Medulla oblongata (tissue), 1 donor: ENCODE measurements around the gene LPP.

ENCODE experiments used
- DNase-seq: peaks from one replicate; pipeline ENCODE4 v3.0.0-alpha.2; 2015; ENCODE audit errors: extremely low spot score

The LPP gene

DNA sequence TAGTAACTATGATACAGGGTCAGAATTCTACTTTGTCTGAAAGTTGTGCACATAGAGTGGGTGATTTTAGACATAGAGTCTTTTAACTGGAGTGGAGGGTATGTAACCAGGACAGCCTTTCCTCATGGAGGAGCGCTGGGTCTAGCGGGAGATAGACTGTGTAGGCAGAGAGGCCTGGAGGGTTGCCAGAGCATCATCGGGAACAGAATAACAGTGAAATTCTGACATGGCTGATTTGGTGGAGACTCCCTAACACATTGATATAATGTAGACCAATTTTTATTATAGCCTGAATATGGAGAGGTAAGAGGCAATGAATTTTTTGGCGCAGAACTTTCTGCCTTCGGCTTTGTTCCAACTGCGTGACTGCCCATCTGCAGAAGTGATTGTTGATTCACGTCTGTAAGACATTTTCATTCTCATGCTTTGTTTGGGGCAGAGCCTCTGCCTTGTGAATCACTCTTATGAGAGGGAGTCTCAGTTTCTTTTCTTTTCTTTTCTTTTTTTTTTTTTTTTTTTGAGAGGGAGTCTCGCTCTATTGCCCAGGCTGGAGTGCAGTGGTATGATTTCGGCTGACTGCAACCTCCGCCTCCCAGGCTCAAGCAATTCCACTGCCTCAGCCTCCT is 16.0 kb downstream of the LPP start:
- DNase-seq = no peak

DNA sequence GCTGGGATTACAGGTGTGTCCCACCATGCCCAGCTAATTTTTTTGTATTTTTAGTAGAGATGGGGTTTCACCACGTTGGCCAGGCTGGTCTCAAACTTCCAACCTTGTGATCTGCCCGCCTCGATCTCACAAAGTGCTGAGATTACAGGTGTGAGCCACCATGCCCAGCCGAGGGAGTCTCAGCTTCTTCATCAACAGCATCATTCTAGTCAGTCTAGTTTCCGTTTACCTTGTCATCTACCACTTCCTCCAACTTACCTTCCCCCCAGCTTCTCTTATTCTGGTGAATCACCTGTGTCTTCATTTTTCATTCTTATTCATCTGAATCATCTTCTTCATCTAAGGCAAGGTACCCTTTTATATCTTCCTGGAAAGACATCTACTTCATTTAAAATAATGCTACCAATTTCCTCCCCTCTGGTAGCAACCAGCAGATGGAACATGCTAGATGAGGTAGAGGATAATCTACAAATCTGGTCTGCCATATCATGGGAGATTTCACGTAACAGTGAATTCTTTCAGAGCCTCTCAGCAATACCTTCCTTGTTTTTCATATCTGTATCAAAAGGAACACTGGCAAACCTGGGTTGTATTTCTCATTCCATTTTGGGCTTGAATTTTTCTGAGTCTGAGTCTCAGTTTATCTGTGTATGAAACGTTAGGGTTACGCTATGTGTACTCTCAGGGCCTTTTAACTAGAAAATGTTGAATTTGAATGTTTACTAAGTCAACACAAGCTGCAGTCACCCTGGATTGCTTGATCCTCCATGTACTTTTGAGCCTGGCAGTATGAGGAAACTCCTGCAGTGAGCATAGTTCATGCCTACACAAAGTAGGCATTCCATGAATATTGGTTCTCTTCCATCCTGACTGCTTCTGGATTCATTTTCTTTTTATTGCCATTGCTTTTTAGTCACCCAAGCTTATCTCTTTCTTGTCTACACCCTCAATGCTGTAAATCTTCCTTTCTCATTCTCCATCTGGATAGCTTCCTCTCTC is 16.8 kb downstream of the LPP start:
- DNase-seq = no peak

DNA sequence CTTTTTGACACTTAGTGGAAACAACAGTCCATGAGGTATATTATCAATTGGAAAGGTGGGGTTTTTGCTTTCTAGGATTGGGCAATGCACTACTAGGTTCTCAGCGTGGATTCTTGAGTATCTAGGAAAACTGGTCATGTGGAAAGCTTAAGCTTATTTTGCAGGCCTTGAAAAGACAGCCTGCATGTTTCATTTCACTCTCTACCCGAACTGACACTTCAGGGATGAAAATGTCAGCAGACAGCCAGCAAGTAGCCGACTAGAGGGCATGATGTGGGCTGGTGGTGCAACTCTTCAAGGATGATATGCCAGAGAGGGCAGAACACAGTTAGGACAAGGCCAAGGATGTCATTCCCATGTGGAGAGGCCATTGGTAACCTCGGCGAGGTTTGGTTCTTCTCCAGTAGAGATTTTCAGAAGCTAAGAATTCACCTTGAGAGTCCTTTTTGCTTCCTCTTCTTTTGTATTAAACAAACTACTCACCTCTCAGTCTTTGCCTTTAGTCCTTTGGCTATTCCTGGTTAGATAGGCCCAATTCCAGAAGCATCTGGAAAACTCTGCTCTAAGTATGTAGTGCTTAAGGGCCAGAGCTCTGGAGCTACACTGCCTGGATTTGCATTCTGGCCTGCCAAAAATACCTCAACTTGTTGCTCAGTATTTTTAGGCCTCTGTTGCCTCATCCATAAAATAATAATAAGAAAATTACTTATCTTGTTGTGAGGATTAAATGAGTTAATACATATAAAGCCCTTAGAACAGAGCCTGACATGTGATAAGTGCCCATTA is 17.9 kb downstream of the LPP start:
- no peak for DNase-seq

DNA sequence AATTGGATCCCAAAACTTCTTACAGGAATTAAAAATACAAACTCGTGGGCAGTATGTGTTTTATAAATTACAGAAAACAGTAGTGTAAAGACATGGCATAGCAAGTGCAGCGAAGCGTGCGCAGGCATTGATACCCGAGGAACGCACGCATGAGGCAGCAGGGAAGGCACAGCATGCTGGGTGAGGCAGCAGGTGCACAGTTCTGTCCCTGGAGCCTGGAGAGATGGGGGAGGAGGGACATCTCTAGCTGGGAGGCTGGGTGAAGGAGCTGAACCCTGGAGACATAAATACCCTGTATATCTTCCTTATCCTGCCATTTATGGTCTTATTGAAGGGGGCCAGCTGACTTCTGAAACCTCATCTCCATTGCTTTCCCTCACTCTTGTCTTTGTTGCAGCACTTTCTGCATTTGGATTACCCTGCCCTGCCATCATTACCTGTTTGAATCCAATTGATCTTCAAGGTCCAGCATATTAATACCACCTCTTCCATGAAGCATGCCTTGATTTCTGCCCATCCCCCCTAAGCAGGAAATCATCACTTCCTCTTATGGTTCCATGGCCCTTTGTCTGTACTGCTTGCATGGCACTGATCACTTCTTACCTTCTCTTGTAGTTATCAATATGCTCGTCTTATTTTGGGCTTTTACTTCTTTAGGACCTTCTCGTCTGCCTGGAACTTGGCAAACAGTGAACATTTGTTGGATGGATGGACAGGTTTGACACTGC is 20.5 kb downstream of the LPP start:
- no peak for DNase-seq

DNA sequence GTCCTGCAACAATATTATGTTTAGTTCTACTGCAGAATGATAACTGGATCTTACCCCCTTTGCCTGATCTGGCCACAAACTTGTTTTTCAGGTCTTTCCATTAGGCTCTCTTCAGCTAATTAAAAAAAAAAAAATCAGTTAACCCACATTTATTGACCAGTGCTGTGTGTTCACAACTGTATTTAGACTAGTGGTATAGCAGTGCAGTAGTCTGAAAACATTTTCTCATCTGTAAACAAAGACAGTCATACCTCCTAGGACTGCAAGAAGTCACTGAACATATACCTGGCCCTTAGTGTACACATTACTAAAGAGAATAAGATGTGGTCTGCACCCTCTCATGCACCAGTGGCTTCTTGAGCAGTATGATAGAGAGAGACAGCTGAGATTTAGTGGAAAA is 22.5 kb downstream of the LPP start:
- no peak for DNase-seq

DNA sequence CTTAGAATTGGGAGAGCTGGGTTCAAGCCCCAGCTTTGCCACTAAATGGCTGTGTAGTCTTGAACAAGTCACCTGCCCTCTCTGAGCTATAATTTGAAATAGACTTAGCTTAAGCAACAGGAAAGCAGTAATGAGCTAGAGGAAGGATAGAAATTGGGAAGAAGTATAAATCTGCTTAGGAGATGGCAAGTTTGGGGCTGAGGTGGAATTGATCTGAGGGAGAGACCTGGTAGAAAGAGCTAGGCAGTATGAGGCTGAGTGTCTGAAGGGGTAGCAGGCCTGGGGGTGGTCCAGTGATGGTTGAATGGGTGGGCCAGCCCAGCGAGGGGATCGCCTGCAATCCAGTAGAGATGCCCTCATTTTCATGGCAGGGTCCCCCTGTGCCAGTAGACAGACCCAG is 22.9 kb downstream of the LPP start:
- no peak for DNase-seq

DNA sequence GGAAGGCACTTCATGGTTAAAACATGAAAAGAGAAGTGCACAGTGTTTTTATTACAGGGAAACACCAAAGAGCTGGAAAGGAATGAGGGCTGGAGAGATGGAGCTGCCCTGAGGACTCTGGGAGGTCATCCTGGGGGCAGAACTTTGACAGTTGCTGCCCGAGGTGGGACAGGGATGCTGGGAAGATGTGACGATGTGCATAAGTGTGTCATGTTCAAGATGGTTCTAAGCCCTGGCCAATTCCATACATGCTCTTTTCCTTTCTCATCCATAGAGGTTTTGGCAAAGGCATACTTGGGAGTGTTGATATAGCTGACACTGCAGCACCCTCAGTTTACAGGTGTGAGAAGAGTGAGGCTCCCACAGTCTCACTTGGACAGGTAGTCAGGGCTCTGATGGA is 23.8 kb downstream of the LPP start:
- no peak for DNase-seq

DNA sequence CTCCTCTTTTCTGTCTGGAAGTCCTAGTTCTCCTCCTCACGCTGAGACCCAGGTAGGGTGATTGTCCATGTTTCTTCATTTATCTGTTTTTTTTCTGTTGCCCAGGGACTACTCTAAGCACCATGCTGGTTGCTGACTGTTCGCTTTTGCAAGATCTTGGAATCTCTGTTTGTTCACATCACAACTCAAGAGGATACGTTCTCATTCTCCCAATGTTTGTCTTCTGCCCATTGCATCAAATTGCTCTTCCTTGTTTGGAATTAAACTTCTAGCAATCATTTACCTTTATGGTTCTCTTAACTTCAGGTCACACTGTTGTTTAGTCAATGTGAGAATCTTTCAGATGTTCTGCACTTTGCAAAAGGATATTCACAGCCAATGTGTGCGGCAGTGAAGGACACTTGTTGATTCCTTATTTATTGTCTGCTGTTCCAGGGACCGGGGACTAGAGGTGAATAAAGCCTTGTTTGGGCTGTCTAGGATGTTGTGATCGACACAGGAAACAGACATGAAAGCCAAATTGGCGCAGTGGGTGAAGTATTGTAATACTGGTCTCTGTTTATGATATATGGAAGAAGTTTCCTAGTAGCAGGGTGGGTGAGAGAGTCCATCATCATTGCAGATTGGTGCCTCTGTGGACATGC is 24.5 kb downstream of the LPP start:
- DNase-seq = no peak

DNA sequence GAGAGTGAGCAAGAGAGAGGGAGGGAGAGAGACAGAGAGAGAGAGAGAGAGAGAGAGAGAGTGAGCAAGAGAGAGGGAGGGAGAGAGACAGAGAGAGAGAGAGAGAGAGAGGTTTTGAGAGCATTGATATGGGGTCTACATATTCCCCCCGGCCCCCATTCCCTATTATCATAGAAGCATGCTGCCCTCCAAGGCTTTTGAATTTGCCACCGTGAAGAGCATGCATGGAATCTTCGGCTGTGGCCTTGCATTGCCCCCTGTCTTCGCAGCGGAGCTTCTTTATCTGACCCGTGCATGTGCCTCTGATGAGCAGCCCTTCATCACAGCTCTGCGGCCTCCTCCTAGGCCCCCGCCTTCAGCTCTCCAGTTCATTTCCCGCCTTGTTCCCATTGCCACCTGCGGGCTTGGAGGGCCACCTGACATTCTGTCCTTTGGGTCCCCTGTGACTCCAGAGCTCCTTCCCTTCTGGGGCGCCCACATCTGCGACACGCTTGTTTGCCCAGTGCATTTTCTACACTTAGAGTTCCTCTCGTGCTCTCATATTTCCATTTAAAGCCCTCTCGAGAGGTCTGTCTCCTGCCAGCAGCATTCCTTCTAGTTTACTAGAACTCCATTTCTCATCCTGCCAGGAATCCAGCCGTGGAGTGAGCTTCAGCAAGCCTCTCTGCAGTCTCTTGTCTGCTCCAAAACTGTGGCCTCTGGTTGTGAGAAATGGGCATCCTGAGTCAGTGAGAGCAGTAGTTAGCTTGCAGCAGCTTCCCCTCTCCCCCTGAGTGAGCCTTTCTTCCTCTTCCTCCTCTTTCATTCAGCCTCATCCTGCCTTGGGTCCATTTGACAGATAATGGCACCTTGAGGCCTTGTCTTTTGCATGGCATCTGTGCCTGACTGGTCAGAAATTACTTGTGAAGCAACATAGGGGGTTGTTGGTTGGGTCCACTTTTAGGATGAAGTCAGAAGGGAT is 25.3 kb downstream of the LPP start:
- no peak for DNase-seq

DNA sequence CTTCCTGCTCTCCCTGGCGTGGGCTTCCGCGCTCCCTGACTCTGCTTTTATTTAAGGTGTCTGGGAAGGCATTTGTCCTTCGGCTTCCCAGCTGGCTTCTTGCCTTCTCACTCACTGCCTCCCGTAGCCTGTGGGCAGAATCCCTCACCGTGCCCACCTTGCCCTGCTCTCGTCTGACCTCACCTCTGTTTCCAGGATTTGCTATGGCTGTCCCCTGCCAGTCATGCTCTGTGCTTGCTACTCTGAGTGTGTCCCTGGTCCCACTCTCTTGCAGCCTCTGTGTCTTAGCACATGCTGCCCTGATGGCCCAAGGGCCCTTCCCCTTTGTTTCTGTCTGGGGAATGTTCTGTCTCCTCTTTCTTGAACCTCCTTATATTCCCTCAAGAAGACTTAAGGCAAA is 26.2 kb downstream of the LPP start:
- no peak for DNase-seq

DNA sequence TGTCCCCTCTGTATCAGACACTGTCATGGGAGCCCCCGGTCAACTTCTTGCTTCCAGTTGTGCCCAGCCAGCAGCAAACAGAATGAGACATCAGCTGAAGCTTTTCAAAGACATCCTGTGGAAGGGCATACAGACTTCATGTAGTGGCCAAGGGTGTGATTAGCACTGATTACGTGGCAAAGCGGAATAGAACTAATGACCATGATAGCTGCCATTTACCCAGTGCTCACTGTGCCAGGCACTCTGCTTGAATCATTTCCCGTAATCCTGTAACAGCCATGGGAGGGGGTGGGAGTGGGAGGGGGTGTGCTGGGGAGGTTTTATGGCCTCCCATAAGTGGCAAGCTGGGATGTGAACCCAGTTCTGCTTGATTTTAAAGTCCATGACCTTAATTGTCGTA is 29.5 kb downstream of the LPP start:
- no peak for DNase-seq

DNA sequence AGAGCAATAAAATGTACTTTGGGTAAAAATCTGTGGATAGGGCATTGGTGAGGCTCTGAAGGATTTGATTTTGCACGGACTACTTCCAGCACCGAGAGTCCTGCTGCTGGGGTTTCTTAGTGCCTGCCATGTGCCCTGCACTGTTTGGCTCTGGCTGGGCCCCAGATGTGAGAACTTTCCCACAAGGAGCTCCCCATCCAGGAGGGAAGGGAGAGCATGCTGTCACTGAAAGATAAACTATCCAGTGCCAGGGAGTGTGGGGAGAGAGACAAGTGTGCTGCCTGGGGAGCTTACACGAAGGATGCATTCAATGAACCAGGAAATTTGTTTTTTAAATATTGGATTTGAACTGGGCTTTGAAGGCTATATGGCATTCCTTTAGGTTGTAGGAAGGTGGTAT is 30.2 kb downstream of the LPP start:
- DNase-seq = no peak

DNA sequence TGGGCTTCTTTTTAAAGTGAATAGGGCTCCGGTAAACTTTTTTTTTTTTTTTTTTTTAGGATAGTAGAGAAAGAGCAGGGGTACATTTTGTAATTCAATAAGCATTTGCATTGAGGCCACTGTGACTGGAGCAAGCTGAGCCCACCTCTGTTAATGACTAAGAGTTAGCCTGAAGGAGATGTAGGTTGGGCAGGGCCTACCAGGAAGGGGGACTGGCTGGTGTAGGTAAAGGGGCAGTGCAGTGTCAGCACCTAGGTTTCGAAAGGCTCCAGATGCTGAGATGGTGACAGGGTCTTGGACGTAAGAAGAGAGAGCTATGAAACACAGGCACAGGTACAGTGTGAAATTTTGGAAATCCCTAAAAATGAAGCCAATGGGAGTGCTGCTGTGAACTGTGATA is 30.7 kb downstream of the LPP start:
- no peak for DNase-seq

DNA sequence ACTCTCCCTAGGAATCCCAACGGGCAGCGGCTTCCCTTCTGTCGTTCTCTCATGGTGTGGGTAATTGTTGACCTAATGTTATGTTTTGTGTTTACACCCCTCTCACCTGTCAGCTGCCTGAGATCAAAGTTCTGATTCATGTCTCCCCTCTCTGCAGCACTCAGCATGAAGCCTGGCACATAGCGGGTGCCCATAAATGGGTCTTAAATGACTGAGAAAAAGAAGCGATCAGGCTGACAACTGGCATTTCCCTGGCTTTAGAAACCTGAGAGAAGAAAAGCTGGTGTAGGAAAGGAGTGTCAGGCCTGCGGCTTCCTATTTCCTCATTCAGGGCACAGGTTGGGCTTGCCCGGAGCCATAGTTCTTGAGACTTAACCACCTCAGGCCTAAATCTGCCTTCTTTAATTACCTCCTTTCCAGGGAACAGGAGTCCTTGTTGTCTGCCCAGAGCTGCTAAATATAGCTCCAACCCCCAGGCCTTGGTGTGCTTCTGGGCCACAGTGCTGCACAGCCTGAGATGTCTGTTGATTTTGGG is 31.8 kb downstream of the LPP start:
- peak; percentile 31 for DNase-seq

DNA sequence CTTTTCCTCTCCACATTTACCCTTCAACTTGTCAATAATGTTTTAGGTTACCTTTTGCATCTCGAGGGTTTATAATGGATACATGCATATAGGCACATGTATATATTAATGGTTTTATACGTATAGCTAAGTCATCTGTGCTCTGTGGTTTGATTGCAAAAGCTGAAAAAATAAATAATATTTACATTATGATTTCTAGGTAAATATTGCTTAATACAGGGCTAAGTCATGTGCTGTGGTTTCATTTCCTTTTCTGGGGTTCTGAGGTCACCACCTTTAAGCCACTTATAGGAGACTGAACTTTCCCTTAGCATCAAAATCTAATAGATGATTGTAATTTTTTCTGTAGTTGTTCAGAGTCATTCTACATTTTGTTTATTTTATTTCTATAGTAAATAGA is 33.1 kb downstream of the LPP start:
- no peak for DNase-seq

DNA sequence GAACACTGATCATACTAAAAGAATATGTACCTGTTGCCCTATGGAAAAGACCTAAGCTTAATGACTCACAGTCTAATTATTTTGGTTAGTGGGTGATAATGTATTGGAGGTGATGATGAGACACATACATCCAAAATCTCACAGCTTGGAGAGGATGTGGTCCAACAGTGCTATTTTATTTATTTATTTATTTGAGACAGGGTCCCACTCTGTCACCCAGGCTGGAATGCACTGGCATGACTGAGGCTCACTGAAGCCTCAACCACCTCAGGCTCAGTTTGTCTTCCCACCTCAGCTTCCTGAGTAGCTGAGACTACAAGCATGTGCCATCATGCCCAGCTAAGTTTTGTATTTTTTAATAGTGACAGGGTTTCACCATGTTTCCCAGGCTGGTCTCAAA is 35.0 kb downstream of the LPP start:
- DNase-seq = no peak

DNA sequence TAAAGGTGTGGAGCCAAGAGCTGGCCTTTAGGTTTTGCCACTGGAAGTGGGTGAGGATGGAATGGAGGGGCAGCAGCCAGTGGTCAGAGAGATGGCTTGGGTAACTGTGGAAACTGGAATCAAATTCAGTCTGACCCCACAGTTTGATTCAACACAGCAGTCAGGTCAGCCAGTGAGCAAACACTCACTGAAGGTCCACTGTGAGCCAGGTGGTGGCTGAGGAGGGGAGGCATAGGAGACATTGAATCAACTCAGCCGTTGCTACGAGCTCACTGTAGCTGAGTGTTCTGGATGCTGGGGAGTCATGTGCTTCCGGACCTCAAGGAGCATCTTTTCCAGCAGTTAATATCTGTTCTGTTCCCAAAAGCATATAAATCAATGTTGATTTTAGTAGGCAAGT is 37.5 kb downstream of the LPP start:
- DNase-seq = no peak

DNA sequence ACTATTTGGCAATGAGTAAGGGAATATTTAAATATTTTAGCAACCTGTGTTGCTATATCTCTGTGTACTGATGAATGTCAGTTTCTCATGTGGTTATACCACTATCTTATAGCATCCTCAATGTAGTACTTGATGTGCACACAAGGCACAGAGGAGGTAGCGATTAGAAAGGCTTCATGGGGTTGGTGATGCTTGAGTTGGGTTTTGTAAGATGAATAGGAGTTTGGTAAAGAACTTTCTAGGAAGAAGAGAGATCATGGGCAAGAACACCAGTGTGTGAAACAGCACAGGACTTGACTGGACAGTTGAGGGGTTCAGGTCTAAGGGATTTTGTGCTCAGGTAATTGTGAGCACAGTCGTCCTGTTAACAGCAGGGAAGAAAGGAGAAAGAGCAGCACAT is 38.1 kb downstream of the LPP start:
- no peak for DNase-seq

DNA sequence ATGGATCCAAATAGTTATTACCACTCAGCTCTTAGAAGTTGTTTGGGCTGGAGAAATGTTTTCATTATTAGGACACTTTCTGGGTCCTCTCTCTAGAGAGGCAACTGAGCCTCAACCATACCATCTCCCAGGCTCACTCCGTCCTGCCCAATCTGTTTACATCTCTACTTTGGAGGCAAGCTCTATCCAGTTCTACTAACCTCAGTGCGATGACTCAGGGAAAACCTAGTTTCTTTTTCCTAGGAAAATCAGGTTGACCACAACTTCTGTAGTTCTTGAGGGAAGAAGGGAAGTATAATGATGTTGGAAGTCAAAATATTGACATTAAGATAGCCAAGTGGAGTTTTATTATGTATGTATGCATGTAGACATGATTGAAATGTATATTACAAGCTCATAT is 40.4 kb downstream of the LPP start:
- DNase-seq = no peak
